GM12801 (cell line): Measurements from ENCODE around the gene SKOR2.

Source experiments
- TF ChIP-seq, protein P1 (sequence below): IDR thresholded peaks from one replicate; pipeline ENCODE4 v1.5.1; 2011; ENCODE audit warnings: control low read depth; ENCODE audit not compliant: insufficient read length; ENCODE audit errors: extremely low read depth

Gene SKOR2

DNA sequence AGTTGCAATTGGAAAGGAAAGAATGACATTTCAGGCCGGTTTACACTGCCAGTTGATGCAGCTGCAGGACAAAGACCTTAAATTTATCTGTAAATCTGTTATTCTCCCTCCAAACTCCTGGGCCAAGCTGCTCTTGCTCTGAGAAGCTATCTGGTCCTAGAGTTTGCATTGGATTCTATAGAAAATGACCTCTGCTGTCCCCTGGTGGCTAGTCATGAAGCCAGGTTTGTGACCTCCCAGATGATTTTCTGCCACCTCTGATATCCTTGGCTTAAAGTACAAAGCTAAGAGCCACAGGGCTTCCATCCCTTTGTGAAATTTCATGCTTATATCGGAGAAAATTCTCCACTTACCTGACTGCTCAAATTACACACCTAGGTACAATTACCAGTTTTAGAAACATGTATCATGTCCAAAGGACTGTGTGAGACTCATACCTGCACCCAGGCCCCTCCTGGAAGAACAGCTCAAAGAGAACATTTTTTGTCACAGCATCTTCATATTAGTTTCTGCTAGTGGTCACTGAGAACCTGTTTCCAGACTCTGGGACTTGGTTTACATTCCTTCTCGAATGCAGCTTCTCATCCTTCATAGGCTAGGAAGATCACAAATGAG is 46.4 kb downstream of the SKOR2 start:
- TF ChIP-seq, protein P1, sequence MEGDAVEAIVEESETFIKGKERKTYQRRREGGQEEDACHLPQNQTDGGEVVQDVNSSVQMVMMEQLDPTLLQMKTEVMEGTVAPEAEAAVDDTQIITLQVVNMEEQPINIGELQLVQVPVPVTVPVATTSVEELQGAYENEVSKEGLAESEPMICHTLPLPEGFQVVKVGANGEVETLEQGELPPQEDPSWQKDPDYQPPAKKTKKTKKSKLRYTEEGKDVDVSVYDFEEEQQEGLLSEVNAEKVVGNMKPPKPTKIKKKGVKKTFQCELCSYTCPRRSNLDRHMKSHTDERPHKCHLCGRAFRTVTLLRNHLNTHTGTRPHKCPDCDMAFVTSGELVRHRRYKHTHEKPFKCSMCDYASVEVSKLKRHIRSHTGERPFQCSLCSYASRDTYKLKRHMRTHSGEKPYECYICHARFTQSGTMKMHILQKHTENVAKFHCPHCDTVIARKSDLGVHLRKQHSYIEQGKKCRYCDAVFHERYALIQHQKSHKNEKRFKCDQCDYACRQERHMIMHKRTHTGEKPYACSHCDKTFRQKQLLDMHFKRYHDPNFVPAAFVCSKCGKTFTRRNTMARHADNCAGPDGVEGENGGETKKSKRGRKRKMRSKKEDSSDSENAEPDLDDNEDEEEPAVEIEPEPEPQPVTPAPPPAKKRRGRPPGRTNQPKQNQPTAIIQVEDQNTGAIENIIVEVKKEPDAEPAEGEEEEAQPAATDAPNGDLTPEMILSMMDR = peak; percentile 90

DNA sequence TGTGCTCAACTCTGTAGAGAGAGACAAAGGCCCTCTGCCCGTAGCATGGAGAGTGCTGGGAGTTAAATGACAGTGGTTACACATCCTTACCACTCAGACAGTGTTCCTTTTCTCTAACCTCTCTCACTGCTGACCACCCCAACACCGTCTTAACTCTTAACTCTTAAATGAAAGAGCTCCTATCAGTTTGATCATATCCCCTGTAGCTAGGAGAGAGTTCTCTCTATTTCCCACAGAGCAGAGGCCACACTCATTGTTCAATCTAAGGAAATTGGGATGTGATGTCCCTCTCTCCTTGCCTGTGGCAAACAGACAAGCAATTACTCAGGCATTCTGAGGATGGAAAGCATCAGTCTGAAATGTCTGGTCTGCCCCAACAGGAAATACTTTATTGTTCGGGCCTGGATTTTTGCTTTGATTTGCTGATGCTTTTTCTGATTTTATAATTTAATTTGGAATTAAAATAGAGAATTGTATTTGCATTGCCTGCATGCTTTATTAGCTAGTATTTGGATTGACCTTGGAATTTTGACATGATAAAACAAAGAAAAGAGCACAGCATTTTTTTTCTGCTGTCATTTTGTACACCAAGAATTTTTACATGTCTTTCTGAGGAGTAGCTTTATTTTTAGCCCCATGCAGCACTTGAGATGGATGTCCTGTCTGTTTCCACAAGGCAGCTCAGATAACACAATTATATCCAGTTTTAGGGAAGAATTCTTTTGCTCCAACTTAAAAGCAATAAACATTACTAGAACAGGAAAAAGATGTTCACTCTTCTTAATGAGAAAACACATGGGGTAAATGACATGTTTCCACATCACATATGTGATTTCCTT is 47.6 kb downstream of the SKOR2 start:
- TF ChIP-seq, protein P1 = no peak

DNA sequence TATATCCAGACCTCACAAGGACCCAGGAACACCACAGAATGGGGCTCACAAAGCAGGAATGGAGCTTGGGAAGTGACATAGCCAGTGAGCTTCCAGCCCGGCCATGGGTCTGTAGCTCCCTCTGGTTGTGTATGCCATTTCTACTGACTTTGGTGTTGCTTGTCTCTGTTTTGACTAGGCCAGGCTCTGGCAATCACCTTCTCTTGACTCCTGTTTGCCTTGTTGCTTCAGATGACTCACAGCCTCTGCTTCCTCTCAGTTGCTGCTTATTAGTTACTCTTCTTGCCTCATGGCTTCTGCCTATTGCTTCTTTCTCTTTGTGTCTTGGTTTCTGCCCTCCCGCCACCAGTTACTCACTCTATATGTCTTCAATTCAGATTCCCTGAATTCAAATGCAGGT is 59.5 kb downstream of the SKOR2 start:
- TF ChIP-seq, protein P1 = no peak

DNA sequence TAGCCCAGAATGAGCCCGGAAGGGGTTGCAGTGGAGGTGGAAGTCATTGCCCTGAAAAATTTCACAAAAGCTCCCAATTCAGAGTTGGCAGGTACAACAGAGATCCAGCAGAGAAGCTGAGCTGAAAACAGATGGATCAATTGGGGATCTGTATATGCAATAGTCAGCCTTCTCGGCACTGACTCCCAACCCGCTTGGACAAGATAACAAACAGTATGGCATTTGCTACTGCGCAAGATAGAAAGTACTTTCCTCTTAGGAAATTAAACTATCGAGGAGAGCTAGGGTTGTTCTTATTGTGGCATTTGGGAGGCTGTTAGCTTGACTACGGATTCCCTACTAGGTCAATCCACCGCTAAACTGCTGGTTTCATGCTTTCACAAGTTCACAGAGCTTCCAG is 63.7 kb downstream of the SKOR2 start:
- TF ChIP-seq, protein P1 = no peak

DNA sequence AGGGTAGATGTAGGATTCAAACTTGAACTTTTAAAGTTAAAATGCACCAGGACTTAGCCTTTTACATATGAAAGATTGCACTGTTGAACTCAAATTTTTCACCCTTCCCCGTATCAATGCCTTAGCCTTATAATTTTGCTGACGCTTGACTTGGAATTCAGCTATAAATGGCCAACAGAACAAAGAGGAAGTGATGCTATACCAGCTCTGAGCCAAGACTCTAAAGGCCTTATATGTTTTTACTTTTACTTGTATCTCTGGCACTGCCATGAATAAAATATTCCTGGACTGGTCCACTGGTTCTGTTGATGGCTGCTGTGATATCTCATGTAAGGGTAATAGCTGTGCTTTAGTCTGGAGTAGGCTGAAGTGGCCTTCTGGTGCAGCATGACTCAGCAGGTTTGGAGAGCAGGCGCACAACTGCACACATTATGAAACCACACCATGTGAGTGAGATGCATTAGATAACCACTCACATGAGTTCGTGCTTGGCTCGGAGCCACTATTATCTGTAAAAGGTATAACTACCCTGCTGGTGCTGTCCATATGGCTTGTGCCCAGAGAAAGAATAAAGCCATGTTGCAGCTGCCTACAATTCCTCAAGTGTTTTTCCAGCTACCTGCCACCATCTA is 66.9 kb downstream of the SKOR2 start:
- TF ChIP-seq, protein P1 = no peak

DNA sequence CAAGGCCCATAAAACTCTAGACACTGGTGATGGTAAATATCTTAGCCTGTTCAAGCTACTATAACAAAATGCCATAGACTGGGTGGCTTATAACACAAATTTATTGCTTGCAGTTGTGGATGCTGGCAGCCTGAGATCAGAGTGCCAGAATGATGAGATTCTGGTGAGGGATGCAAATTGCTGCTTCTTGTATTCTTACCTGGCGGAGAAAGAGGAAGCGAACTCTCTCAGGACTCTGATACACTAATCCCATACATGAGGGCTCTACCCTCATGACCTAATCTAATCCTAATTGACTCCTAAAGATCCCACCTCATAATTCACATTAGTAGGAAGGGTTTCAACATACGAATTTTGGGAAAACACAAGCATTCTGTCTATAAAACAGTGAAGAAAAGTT is 70.7 kb downstream of the SKOR2 start:
- TF ChIP-seq, protein P1 = no peak

DNA sequence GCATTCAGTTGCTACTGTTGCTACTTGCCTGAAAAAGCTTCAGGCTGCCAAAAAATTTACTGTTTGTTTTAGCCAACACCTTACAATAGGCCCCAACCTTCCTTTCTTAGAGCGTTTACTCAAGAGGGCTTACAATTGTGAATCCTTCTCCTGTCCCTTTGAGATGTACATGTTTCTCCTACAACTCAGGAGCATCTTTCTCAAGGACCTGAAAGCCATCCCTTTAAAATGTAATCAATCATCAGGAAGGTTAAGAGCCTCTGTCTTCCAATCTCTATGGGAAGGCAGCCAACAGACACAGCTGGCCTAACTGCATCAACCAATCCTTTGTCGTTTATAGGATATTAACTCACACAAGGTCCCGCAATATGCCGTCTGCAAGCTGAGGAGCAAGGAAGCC is 71.9 kb downstream of the SKOR2 start:
- TF ChIP-seq, protein P1 = no peak
